GM19463 (cell line): ENCODE results near the gene ARHGEF28.
A peak's percentile ranks its signal among the peaks of the same experiment; 100 is the strongest.

Experiments
- ATAC-seq: cut with Tn5 transposase; IDR thresholded peaks from one replicate; pipeline ENCODE4 v1.9.1; 2021; ENCODE audit warnings: mild to moderate bottlenecking, moderate library complexity; ENCODE audit not compliant: unreplicated experiment

The ARHGEF28 gene

DNA sequence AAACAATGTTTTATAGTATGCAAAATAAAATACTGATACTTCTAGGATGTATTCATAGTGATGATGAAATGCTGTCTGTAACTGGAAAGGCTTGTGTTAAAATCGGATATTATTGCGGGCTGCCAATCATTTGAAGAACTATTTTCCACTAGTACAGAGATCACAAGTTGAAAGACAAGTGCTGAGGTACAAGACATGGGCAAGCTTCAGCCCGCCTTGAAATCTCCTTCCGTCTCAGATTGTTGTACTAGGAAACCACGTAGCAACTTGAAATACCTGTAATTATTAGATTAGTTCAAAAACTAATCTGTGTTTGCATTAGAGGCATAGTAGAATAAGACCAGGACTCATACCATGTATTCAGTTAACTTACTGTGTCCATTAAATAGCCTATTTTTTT lies 218.2 kb downstream of the ARHGEF28 start:
- no peak for ATAC-seq

DNA sequence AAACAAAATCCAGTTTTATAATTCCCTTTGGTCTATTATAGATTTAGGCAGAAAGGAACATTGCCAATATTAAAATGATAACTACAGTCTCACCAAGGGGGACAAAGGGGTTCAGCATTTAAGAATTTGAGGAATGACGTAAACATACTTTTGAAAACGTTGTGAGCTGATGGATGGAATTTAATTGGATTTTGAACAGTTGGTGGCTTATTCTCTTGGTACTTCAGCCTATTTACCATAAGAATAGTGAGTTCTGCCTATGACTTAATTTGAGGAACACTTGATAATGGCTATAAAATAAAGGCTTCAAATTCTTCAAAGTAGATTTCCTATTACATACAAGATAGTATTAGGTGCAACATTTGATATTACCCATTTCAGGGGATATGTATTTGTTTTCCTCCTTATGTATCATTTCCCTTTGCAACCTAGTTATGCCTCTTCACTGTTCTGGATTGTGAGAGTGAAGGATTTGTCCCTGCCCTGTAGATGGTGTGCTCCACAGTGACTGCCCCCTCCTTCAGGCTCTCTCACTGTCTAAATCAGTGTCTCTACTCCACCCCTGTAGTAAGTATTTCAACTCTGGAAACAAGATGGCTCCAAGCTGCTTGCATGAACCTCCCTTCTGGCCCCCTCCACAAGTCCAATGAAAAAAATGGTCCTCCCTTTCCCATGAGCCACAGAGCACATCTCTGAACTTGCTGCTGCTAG lies 225.6 kb downstream of the ARHGEF28 start:
- no peak for ATAC-seq

GRCh38 chr5:73853091-73853490 lies 227.1 kb downstream of the ARHGEF28 start:
- ATAC-seq, result peak; percentile 74

- no peak for ATAC-seq
Observed at GRCh38 chr5:73856997-73857396, 231.0 kb downstream of the ARHGEF28 start.

DNA sequence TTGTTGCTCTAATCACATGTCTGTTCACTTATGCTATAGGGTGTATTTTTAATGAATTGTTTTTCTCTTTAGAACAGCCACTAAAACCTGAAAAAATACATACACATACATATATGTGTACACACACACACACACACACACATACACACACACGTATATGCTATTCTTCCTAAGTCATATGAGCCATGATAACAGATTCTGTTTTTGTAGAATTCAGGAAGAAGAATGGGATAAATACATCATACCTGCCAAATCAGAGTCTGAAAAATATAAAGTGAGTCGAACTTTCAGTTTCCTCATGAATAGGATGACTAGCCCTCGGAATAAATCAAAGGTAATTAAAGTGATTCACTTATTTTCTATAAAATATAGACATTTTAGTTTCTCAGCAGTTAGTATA lies 231.4 kb downstream of the ARHGEF28 start:
- ATAC-seq, result no peak

DNA sequence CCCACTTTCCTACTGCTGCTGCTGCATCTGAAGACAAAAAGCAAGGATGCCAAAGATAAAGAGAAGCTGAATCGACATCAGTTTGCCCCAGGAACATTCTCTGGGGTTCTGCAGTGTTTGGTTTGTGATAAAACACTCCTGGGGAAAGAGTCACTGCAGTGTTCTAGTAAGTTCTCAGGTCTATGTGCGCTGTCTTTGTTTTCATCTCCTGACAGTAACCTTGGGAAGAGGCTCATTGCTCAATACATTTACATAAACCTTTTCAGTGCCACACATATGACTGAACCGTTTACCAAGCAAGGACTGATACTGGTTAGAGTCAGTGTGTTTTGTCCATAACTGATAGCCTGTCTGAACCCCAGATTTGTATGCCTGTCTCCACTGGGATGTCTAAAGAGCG lies 232.1 kb downstream of the ARHGEF28 start:
- ATAC-seq, result no peak

GRCh38 chr5:73858776-73859175 lies 232.8 kb downstream of the ARHGEF28 start:
- ATAC-seq, result no peak

- peak; percentile 39 for ATAC-seq
Observed at GRCh38 chr5:73859696-73860095, 233.7 kb downstream of the ARHGEF28 start.

- ATAC-seq, result no peak
Observed at GRCh38 chr5:73861313-73861988, 235.5 kb downstream of the ARHGEF28 start.

GRCh38 chr5:73862796-73863195 lies 236.8 kb downstream of the ARHGEF28 start:
- no peak for ATAC-seq

DNA sequence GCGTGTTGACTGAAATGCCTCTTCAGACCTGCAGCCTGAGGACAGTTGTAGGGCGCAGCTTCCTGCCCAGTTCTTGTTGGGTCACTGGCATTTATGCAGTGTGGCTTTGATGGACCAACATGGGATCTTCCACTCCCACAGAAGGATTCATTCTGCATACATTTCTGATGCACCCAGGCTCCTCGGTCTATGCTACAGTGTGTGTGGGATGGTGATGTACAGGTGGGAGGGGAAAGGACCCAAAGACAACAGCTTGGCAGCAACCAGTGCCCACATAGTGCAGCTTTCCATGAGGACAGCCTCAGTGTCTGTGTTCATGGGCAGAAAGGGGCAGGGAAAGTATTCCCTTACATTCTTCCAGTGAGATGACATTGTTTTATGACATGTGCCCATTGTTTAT lies 237.9 kb downstream of the ARHGEF28 start:
- no peak for ATAC-seq

DNA sequence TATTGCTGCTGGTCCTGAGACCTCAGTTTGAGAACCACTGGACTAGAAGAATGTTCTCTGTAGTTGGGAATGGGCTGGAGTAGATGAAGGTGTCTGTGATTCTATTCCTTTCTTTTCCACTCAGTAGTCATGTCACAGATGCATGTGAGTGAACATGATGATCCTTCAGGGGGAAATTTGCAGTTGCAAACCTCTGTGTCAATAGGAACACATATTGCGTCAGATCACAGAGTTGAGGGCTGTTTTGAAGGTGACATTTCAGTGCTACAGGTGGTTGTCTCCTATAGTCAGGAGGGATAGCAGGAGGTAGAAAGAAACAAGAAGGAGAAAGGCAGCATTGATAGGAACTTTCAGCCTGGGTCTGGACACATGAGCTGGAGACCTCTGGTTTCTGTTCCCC lies 239.3 kb downstream of the ARHGEF28 start:
- ATAC-seq, result no peak

- ATAC-seq, result no peak
Observed at GRCh38 chr5:73867345-73868335, 241.6 kb downstream of the ARHGEF28 start.

DNA sequence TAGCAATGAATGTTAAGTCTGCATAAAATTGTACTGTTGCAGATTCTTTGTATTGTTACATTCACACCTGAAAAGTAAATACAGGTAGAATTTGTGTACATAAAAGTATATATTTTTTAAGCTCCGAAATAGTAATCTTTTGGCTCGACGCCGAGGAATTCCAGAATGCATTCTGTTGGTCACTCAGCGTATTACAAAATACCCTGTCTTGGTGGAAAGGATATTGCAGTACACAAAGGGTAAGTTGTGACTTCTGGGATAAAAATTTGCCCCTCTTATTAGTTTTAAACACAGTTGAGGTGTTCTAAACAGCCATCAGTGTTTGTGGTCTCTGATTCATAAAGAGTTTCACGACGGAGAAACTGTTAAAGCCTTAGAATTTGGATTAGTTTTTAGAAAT lies 257.6 kb downstream of the ARHGEF28 start:
- ATAC-seq, result no peak

DNA sequence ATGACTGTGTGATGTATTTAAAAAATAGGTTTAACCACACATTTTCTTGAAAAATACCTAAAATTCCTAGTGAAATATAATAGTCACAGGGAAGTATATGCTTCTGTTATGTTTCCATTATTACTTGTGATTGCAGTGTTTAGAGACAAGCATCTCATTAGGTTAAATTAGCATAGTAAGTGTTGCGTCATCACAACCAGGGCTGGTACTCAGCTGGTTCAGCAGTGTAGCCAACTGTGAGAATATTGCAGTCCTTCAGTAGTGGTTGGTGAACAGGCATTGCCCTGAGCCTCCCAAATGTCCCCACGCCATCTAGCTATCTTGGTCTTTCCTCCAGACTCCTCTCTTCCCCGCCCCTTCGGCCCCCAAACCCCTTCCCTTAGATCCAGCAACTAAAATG lies 261.7 kb downstream of the ARHGEF28 start:
- ATAC-seq, result no peak

GRCh38 chr5:73890569-73890968 lies 264.6 kb downstream of the ARHGEF28 start:
- no peak for ATAC-seq

DNA sequence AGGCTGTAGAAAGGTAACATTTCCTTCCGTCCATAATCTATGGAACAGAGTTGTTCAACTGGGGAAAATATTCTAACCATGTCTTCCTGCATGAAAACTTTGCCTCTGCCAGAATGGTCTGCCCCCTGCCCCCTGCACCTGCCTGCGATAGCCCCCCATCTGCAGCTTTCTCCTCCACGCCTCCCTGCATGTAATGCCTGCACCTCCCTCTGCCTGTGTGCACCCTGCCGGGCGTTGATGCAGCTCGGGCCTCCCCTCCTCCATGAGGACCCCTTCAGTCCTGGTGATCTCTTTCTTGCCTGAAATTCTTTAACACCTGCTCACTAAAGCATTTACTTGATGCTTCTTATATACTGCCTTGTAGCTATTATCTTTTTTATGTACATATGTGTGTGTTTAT lies 266.2 kb downstream of the ARHGEF28 start:
- no peak for ATAC-seq

DNA sequence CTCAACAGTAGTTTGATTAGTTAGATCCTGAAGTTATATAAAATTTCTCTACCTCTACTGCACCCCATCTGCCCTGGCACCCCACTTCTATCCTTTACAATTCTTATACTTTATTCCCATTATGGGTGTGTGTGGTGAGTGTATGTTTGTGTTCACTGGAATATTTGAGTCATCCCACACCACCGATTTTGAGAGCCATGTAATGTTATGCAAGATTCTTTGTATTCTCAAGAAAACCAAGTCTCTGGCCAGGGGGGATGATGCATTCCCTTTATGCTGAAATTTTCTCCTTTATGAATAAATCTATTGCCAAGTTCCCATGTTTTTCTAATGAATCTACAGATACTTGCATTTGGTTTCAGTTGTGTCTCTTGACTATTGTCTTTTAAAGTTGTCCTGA lies 266.8 kb downstream of the ARHGEF28 start:
- no peak for ATAC-seq

GRCh38 chr5:73893813-73894212 lies 267.8 kb downstream of the ARHGEF28 start:
- ATAC-seq, result no peak

GRCh38 chr5:73894860-73895259 lies 268.9 kb downstream of the ARHGEF28 start:
- ATAC-seq, result no peak

DNA sequence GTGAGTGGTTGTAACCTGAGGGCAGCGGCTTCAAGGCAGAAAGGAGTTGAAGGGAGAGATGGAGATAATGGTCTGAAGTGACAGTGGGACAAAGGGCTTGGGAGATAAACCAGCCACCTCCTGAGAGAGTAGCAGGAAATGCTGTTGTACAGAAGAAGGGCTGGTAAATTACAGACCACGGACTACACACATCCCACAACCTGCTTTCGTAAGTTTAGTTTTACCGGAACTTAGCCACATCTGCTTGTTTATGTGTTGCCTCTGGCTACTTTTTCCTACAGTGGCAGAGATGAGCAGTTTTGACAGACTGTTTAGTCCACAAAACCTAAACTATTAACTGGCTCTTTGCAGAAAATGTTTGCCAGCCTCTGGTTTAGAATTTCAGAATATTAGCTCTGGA lies 269.5 kb downstream of the ARHGEF28 start:
- no peak for ATAC-seq
